ENCODE data around the gene TMEM143.
A peak's percentile ranks its signal among the peaks of the same experiment; 100 is the strongest.

The TMEM143 gene

DNA sequence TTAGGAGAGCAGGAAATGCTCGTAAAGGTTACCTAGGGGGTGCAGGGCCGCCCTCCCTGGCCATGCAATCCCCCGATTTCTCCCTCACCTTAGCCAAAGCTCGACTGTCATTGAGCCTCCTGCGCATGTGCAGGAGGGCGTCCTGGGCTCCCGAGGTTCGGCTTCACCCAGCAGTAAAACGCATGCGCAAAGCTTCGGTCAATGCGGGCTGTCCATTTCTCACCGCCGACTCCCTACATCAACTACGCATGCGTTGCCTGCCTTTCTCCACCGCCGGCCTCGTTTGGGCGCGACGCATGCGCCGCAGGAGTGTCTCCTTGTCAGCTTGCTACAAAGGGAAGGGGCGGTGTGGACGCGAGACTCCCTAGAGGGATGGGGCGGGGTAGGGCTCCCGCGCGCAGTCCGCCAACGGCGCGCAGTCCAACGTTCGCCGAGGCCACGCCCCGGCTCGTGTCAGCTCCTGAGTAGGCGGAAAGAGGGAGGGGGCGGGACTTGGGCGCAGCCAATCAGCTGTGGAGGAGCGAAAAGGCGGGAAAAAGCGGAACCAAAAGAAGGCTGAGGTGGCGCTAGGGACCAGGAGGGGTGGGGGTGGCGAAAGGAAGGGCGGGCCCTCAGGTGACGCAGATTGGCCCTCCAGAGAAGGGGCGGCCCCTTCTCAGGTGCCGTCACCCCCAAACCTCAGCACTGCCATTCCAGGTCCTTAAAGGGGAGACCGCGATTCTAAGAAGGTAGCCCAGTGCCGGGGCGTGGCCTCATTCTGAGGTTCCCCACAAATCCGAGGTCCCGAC is at the start of gene TMEM143, which contains the start of gene SYNGR4:
TSS of gene TMEM143 (minus strand) at position 131 of the 788 bp plus-strand sequence. CDS start at position 111, 20 bp downstream.
TSS of gene SYNGR4 (plus strand) at position 558 of the 788 bp plus-strand sequence. CDS start 1,476 bp downstream, outside the sequence.
- DNase-seq (ENCODE audit: low read depth), result peak; percentile 97
- TF ChIP-seq, protein P1, sequence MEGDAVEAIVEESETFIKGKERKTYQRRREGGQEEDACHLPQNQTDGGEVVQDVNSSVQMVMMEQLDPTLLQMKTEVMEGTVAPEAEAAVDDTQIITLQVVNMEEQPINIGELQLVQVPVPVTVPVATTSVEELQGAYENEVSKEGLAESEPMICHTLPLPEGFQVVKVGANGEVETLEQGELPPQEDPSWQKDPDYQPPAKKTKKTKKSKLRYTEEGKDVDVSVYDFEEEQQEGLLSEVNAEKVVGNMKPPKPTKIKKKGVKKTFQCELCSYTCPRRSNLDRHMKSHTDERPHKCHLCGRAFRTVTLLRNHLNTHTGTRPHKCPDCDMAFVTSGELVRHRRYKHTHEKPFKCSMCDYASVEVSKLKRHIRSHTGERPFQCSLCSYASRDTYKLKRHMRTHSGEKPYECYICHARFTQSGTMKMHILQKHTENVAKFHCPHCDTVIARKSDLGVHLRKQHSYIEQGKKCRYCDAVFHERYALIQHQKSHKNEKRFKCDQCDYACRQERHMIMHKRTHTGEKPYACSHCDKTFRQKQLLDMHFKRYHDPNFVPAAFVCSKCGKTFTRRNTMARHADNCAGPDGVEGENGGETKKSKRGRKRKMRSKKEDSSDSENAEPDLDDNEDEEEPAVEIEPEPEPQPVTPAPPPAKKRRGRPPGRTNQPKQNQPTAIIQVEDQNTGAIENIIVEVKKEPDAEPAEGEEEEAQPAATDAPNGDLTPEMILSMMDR (IDR thresholded peaks at IDR 0.05; ENCODE audit: control insufficient read depth, insufficient read depth, low read depth, low read length, missing control alignments), result no peak

DNA sequence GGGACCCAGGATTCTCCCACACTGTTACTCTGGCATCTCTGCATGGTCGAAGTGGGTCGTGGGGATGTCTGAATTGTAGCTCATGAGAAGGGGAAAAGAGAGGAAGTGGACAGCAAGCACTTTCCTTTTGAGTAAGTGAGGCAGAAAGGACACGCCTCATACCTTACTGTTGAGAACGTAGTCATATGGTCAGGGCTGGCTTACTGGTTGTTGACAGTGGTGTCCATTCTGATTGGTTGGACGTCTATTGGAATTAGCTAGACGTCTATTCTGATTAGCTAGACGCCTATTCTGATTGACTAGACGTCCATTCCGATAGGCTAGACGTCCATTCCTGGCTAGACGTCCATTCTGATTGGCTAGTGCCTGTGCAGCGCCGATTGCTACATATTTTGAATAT is 42.1 kb upstream of the TMEM143 start:
- no peak overlapping the region for H3K4me3 ChIP-seq (ENCODE audit: control insufficient read depth, low read depth, low read length)
- TF ChIP-seq, protein P1 (IDR thresholded peaks at IDR 0.05; ENCODE audit: control insufficient read depth, insufficient read depth, low read depth, low read length, missing control alignments), result no peak
- no peak for DNase-seq (ENCODE audit: low read depth)

More for the DNA sequence above, at the start of gene TMEM143, which contains the start of gene SYNGR4:
- H3K4me3 ChIP-seq (ENCODE audit: control insufficient read depth, low read depth, low read length), result peak within 1 kb of the TSS; percentile 84

DNA sequence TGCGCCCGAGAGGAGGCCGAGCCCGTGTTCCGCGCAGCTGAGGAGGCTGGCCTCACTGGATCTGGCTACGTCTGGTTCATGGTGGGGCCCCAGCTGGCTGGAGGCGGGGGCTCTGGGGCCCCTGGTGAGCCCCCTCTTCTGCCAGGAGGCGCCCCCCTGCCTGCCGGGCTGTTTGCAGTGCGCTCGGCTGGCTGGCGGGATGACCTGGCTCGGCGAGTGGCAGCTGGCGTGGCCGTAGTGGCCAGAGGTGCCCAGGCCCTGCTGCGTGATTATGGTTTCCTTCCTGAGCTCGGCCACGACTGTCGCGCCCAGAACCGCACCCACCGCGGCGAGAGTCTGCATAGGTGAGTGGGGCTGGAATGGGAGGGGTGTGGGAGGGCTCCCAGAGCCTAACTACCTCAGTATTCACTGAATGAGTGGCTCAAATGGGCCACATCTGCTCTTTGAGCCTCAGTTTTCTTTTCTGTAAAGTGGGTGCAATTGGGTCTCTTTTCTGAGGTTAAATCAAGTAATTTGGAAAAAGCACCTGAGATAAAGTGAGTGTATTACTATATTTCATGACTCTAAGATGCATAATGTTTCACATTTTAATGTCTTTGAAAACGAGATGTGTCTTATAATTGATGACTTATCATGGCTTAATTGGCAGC is 41.4 kb upstream of the TMEM143 start:
- no peak for DNase-seq (ENCODE audit: low read depth)
- TF ChIP-seq, protein P1 (IDR thresholded peaks at IDR 0.05; ENCODE audit: control insufficient read depth, insufficient read depth, low read depth, low read length, missing control alignments), result no peak

DNA sequence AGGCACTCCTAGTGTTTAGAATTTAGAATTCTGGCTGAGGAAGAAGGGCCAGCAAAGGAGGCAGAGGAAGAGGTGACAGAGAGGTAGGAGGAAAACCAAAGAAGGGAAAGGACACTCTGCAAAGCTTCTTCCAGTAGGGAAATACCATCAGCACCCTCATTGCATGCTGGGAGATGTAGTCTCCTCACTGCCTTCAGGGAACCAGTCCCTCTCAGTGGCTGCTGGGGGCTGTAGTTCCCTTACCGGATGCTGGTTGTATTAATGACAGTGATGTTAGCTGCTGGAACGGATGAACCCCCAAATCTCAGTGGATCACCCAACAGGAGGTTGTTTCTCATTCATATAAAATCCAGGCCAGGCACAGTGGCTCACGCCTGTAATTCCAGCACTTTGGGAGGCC is 39.9 kb upstream of the TMEM143 start:
- H3K4me3 ChIP-seq (ENCODE audit: control insufficient read depth, low read depth, low read length), result no peak overlapping the region
- DNase-seq (ENCODE audit: low read depth), result no peak
- TF ChIP-seq, protein P1 (IDR thresholded peaks at IDR 0.05; ENCODE audit: control insufficient read depth, insufficient read depth, low read depth, low read length, missing control alignments), result no peak

More for the DNA sequence above, 41.4 kb upstream of the TMEM143 start:
- no peak overlapping the region for H3K4me3 ChIP-seq (ENCODE audit: control insufficient read depth, low read depth, low read length)

DNA sequence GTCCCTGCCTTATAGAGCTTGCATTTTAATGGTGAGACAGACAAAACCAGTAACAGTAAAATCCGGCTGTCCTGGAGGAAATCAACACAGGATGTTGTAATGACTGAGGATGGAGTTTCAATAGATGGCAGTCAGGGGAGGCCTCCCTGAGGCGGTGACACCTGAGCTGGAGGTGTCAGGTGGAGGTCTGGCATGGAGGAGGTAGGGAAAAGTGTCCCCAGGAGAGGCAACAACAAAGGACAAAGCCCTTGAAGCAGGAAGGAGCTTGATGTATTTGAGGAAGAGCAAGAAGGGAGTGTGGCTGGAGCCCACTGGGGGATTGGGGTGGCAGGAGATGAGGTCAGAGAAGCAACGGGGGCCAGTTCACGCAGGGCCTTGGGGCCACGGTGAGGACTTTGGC is 37.5 kb upstream of the TMEM143 start:
- H3K4me3 ChIP-seq (ENCODE audit: control insufficient read depth, low read depth, low read length), result no peak overlapping the region
- DNase-seq (ENCODE audit: low read depth), result no peak
- TF ChIP-seq, protein P1 (IDR thresholded peaks at IDR 0.05; ENCODE audit: control insufficient read depth, insufficient read depth, low read depth, low read length, missing control alignments), result no peak

DNA sequence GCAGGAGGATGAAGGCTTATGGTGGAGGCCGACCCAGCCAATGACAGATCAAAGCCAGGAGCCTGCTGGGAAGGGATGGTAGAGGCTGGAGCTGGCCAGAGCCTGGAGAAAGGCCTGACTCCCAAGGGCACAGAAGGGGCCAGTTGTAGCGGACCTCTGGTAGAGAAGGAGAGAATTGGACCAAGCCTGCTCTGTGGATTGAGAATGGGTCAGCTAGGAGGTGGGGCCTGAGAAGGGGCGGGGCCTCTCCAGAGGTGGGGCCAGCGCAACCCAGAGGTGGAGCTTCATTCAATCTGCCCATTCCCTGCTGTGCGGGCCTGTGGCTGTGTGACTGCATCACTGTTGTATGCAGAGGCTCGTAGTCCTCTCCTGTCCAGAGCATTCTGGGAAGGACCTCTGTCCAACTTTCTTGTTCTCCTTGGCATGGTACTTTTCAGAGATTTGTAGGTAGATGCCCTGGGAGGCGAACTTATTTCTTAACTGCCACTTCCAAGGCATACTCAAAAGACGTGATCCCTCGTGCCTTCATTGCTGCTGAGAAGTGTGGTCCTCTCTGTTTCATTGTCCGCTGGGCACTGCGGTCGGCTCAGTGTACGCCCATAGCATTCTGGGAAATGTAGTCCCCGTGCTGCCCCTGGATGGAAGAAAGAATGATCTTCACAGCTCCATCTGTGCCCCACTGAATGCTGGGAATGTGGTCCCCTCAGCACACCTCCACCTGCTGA is 36.4 kb upstream of the TMEM143 start:
- no peak for DNase-seq (ENCODE audit: low read depth)
- peak overlapping the region; percentile 14 for H3K4me3 ChIP-seq (ENCODE audit: control insufficient read depth, low read depth, low read length)
- TF ChIP-seq, protein P1 (IDR thresholded peaks at IDR 0.05; ENCODE audit: control insufficient read depth, insufficient read depth, low read depth, low read length, missing control alignments), result no peak

Measured in AG09309 (cell line).